Activated CD4-positive, alpha-beta T cell treated with anti-CD3 and anti-CD28 coated beads for 36 hours (primary cell): ENCODE measurements around the gene IL25. TPM values are rescaled to one million over a fixed set of nuclear protein-coding genes. Genes with fewer than 3 reads are reported as not detected.

ENCODE experiments used
- ATAC-seq: fragments of 200-7000 bp; cut with Tn5 transposase; one replicate; pipeline ENCODE4 v1.10.0; 2021; ENCODE audit warnings: mild to moderate bottlenecking, moderate library complexity
- CTCF ChIA-PET: fragments of 350-600 bp; sonication (Branson Sonifier 250); formaldehyde crosslinking; loops from one replicate; lab custom pipeline; 2021; ENCODE audit warnings: antibody characterized with exemption; lab: Charles Lee
- POLR2A ChIA-PET: fragments of 350-600 bp; sonication (Branson Sonifier 250); formaldehyde crosslinking; loops from one replicate; lab custom pipeline; 2021; ENCODE audit warnings: antibody characterized with exemption, inconsistent platforms; lab: Charles Lee
- DNase-seq: peaks from one replicate; pipeline ENCODE4 v3.0.0-alpha.2; 2020
- H3K27ac Mint-ChIP-seq: one replicate; pipeline ENCODE4 v1.8.0; 2021; ENCODE audit warnings: mixed read lengths
- H3K27me3 Mint-ChIP-seq: one replicate; pipeline ENCODE4 v1.8.0; 2021; ENCODE audit warnings: mixed read lengths
- H3K36me3 Mint-ChIP-seq: one replicate; pipeline ENCODE4 v1.8.0; 2021; ENCODE audit warnings: low read depth, mixed read lengths
- H3K4me1 Mint-ChIP-seq: one replicate; pipeline ENCODE4 v1.8.0; 2021; ENCODE audit warnings: mixed read lengths
- H3K4me3 Mint-ChIP-seq: one replicate; pipeline ENCODE4 v1.8.0; 2021; ENCODE audit warnings: mild to moderate bottlenecking, moderate library complexity, mixed read lengths
- H3K9me3 Mint-ChIP-seq: one replicate; pipeline ENCODE4 v1.8.0; 2021; ENCODE audit warnings: low read depth, mixed read lengths
- intact Hi-C, 2 experiments: fragments of 100-400 bp; cut with DNase I in 1 of 2; cut with micrococcal nuclease in 1 of 2; formaldehyde crosslinking; loops; one replicate each; pipeline versions ENCODE4 v1.14.2 to v1.15.1; 2022 to 2024; cut with DNase I, micrococcal nuclease
- total RNA-seq, 2 experiments: library from RNA; stranded (reverse); gene quantifications; one replicate each; pipeline ENCODE4 v1.2.3, GENCODE V29; 2021

IL25 gene
- total RNA-seq, 2 experiments from 2014 or later, result not detected

GRCh38 chr14:23377198-23377550 lies 4.6 kb downstream of the IL25 start:
- DNase-seq (peak; percentile 1), ATAC-seq (no peak)
- ChIA-PET CTCF (interaction anchor here (0.6 to 1.8 kb wide), 4 partner anchors 38 to 202 kb away, joined by 3 to 5 read pairs (median 3); no protein-coding TSS in a partner anchor), POLR2A (no interaction called here)
- Mint-ChIP-seq H3K27ac (no peak overlapping the region), H3K36me3 (no peaks in the 10 kb centered on the region), H3K4me1 (no peaks in the 10 kb centered on the region), H3K27me3 (no peaks in the 10 kb centered on the region), H3K4me3 (no peak overlapping the region), H3K9me3 (no peaks in the 10 kb centered on the region)
- intact Hi-C loops, result no loop called here

DNA sequence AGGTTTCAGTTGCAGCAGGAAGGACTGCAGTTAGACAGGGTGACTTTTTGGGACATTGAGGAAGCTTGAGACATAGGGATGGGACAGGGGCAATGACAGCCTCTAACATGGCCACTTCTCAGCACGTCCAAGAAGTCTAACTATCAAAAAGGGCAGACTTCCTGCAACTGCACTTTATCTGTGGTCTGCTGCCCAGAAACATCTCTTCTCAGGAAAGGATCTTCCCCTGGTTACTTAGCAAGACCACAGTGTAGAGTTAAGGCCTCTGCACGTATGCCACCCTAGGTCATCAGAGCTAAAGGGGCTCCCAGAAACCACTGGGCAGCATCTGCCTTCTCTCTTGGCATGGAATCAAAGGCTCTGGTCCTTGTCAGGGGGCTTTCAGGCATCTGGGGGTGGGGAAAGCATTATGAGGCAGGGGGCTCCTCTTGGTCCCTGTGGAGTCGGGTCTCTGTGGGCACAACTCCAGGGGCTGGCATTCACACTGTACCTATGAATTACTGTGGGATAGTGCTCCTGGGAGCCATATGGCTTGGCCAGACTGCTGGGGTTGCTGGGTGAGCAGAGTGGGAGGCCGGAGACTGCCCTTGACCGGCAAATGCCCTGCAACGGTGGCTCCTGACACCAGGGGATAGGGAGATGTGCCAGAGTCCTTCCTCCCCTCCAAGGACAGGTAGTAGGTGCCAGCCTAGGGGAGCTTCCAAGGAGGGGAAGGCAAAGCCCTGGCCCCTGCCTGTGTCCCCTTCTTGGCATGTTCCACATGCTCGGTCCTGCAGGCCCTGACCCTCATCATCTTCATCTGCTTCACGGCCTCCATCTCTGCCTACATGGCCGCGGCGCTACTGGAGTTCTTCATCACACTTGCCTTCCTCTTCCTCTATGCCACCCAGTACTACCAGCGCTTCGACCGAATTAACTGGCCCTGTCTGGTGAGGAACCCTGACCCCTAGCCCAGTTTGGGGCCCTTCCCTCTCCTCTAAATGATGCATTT lies 5.3 kb downstream of the IL25 start:
- no peaks in the 10 kb centered on the region for H3K9me3 Mint-ChIP-seq
- intact Hi-C loops, result no loop called here
- no peaks in the 10 kb centered on the region for H3K36me3 Mint-ChIP-seq
- ChIA-PET CTCF (interaction anchor here (0.6 to 3.0 kb wide), 8 partner anchors 11 to 257 kb away, joined by 3 to 23 read pairs (median 3); no protein-coding TSS in a partner anchor), POLR2A (no interaction called here)
- no peak for ATAC-seq
- peak; percentile 2 for DNase-seq
- peaks cover 2% of the 10 kb centered on the region for H3K27me3 Mint-ChIP-seq
- H3K4me1 Mint-ChIP-seq, result no peaks in the 10 kb centered on the region
- H3K4me3 Mint-ChIP-seq, result no peak overlapping the region
- H3K27ac Mint-ChIP-seq, result no peak overlapping the region

DNA sequence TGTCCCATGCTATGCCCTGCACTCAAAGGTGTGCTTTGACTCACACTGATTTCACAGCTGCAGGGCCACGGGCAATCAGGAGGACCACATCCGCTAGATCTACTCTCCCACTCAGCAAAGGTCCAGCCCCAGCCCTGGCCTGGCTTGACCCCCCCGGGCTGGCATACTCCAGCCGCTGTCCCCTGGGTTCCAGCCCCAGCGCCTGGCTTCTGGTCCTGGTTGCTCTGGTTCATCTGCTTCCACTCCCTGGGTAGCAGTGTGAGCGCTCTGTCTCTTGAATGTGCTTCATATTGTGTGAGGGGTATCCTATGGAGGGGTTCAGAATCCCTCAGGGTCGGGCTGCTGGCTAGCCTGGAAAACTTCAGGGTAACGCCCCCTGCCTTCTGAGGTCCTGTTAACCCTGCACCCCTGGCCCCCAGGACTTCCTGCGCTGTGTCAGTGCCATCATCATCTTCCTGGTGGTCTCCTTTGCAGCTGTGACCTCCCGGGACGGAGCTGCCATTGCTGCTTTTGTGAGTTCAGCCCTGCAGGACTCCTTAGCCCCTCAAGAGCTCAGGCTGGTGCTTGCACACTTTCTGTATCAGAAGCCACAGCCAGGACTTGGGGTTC lies 6.1 kb downstream of the IL25 start:
- H3K27me3 Mint-ChIP-seq, result peaks cover 2% of the 10 kb centered on the region
- intact Hi-C loops, result no loop called here
- H3K27ac Mint-ChIP-seq, result no peak overlapping the region
- no peaks in the 10 kb centered on the region for H3K36me3 Mint-ChIP-seq
- H3K4me3 Mint-ChIP-seq, result no peak overlapping the region
- CTCF ChIA-PET, result interaction anchor here (0.6 to 3.0 kb wide), 10 partner anchors 12 to 258 kb away, joined by 3 to 23 read pairs (median 3); no protein-coding TSS in a partner anchor
- peak; percentile 0 for DNase-seq
- H3K4me1 Mint-ChIP-seq, result no peaks in the 10 kb centered on the region
- no peaks in the 10 kb centered on the region for H3K9me3 Mint-ChIP-seq
- POLR2A ChIA-PET, result no interaction called here
- ATAC-seq, result no peak

DNA sequence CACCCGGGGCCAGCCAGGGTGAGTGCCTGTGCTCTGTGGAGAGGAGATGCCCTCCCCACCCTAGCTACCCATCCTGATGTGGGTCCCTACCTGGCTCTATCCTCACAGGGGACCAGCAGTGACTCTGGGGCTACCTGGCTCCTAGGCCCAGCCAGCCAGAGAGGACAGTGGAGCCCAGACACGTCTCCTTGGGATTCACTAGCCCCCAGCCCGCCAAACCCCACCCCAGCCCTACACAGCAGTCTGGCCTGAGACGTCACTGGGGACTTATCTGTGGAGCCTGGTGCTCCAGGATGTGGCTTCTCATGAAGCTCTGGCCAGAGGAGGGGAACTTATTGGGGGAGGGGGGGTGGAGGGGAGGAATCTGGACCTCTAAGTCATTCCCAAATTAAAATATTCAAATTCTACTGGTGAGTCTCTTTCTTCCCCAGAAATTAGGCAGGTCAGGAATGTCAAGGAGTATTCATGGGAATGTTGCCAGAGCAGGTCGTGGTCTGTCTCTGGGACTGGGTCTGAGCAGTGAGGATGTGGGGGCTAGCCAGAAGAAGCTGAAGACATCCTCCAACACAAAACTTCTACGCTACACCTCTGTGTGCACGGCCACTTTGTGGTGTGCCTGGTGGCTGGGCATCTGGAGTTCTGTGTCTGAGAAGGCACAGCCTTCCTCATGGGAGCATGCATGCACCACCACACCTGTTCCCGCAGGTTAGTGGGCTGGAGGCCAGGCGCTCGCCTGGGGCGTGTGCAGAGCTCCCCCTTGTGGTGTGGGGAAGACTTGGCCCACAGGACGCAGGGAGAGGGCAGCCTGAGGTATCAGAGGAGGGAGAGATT lies 7.0 kb downstream of the IL25 start:
- CTCF ChIA-PET, result interaction anchor here (0.5 to 3.0 kb wide), 42 partner anchors 9 to 259 kb away, joined by 3 to 24 read pairs (median 4); partner anchors contain the start of gene SLC22A17
- intact Hi-C loops, result loop anchor here (1.0 to 2.0 kb wide), 4 partner anchors 51 to 259 kb away; no protein-coding TSS in a partner anchor
- Mint-ChIP-seq H3K27ac (no peak overlapping the region), H3K27me3 (peaks cover 2% of the 10 kb centered on the region), H3K4me1 (no peaks in the 10 kb centered on the region), H3K9me3 (no peaks in the 10 kb centered on the region), H3K36me3 (no peaks in the 10 kb centered on the region), H3K4me3 (no peak overlapping the region)
- ATAC-seq (peak; percentile 92), DNase-seq (peak; percentile 78)
- POLR2A ChIA-PET, result no interaction called here

DNA sequence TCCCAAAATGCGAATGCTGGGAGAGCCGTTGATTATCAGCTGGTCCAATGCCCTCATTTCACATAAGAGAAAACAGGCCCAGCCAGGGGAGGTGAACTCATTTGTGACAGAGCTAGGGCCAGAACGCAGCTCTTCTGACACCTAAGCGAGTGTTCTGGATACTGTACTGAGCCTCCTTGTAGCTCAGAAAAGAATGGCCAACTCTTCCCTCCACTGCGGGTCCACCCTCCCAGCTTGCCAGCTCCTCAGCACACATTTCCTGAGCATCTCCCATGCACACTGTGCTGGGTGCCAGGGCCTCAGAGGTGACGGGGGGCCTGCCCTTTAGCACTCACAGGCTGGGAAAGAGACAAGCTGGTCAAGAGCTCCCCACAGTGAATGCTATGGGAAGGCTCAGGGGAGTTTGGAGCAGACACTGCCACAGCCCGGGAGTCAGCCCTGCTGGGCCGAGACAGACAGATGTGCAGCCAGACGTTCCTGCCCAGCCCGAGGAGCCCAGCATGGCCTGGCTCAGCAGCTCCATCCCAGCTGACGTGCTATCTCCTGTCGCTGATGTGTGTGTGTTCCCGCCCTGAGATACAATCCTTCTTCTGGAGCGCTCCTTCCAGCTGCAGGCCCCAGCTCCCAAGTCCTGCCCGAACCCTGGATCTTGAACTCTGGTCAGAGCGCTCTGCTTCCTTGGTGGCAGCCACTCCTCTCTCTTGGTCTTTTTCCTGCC lies 7.7 kb downstream of the IL25 start:
- H3K9me3 Mint-ChIP-seq, result no peaks in the 10 kb centered on the region
- CTCF ChIA-PET, result interaction anchor here (0.5 to 3.0 kb wide), 42 partner anchors 9 to 260 kb away, joined by 3 to 24 read pairs (median 4); partner anchors contain the start of gene SLC22A17
- peaks cover 2% of the 10 kb centered on the region for H3K27me3 Mint-ChIP-seq
- H3K4me3 Mint-ChIP-seq, result no peak overlapping the region
- POLR2A ChIA-PET, result no interaction called here
- H3K4me1 Mint-ChIP-seq, result no peaks in the 10 kb centered on the region
- ATAC-seq (no peak), DNase-seq (no peak)
- no peak overlapping the region for H3K27ac Mint-ChIP-seq
- H3K36me3 Mint-ChIP-seq, result no peaks in the 10 kb centered on the region
- intact Hi-C loops, result loop anchor here (1.0 to 2.0 kb wide), 4 partner anchors 52 to 260 kb away; no protein-coding TSS in a partner anchor

- ATAC-seq, result no peak
- intact Hi-C loops, result loop anchor here (1.0 to 2.0 kb wide), 4 partner anchors 53 to 261 kb away; no protein-coding TSS in a partner anchor
- H3K9me3 Mint-ChIP-seq, result no peaks in the 10 kb centered on the region
- peaks cover 2% of the 10 kb centered on the region for H3K27me3 Mint-ChIP-seq
- ChIA-PET CTCF (interaction anchor here (0.7 to 3.0 kb wide), 20 partner anchors 10 to 260 kb away, joined by 3 to 24 read pairs (median 4); partner anchors contain the start of gene SLC22A17), POLR2A (no interaction called here)
- no peaks in the 10 kb centered on the region for H3K36me3 Mint-ChIP-seq
- no peaks in the 10 kb centered on the region for H3K4me1 Mint-ChIP-seq
- DNase-seq, result no peak
- H3K27ac Mint-ChIP-seq, result no peak overlapping the region
- H3K4me3 Mint-ChIP-seq, result no peak overlapping the region
Measured at GRCh38 chr14:23380976-23381375, 8.4 kb downstream of the IL25 start.

DNA sequence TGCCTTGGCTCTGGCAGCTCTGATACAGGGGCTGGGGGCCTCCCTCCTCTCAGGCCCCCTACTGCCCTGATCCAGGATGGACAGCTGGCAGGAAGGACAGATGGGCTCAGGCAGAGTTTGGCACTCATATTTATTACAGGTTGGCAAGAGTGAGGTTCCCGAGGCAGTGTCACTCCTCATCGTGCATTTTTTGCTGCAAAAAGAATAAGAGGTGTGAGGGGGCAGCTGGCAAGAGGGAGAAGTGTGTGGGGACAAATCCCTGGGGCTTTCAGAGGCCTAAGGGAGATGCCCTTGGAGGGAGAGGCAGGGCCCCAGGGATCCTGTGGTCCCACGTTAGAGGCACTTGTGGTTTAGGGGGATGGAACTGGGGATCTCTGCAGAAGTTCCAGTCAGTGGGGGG lies 9.3 kb downstream of the IL25 start:
- H3K36me3 Mint-ChIP-seq, result no peaks in the 10 kb centered on the region
- intact Hi-C loops, result loop anchor here in 1 of 2 experiments (2.0 kb wide), 1 partner anchor 261 kb away; no protein-coding TSS in a partner anchor
- H3K9me3 Mint-ChIP-seq, result no peaks in the 10 kb centered on the region
- peaks cover 2% of the 10 kb centered on the region for H3K27me3 Mint-ChIP-seq
- DNase-seq, result no peak
- H3K27ac Mint-ChIP-seq, result no peak overlapping the region
- ATAC-seq, result no peak
- CTCF ChIA-PET, result interaction anchor here (1.1 to 1.2 kb wide), 2 partner anchors 12 to 36 kb away, joined by 3 read pairs; no protein-coding TSS in a partner anchor
- no peak overlapping the region for H3K4me3 Mint-ChIP-seq
- POLR2A ChIA-PET, result no interaction called here
- no peaks in the 10 kb centered on the region for H3K4me1 Mint-ChIP-seq

GRCh38 chr14:23382276-23382675 lies 9.7 kb downstream of the IL25 start:
- POLR2A ChIA-PET, result no interaction called here
- ATAC-seq (no peak), DNase-seq (no peak)
- H3K27ac Mint-ChIP-seq, result no peak overlapping the region
- H3K4me3 Mint-ChIP-seq, result no peak overlapping the region
- H3K27me3 Mint-ChIP-seq, result peaks cover 2% of the 10 kb centered on the region
- intact Hi-C loops, result no loop called here
- H3K9me3 Mint-ChIP-seq, result no peaks in the 10 kb centered on the region
- no peaks in the 10 kb centered on the region for H3K36me3 Mint-ChIP-seq
- H3K4me1 Mint-ChIP-seq, result no peaks in the 10 kb centered on the region
- CTCF ChIA-PET, result interaction anchor here (0.9 to 1.3 kb wide), 4 partner anchors 11 to 56 kb away, joined by 3 to 5 read pairs (median 4); no protein-coding TSS in a partner anchor

GRCh38 chr14:23382731-23383440 lies 10.3 kb downstream of the IL25 start:
- H3K36me3 Mint-ChIP-seq, result no peaks in the 10 kb centered on the region
- ChIA-PET POLR2A (no interaction called here), CTCF (interaction anchor here (0.7 to 1.3 kb wide), 5 partner anchors 11 to 57 kb away, joined by 3 to 5 read pairs (median 3); no protein-coding TSS in a partner anchor)
- no peak overlapping the region for H3K27ac Mint-ChIP-seq
- no peaks in the 10 kb centered on the region for H3K9me3 Mint-ChIP-seq
- no peaks in the 10 kb centered on the region for H3K4me1 Mint-ChIP-seq
- no peak overlapping the region for H3K4me3 Mint-ChIP-seq
- peaks cover 2% of the 10 kb centered on the region for H3K27me3 Mint-ChIP-seq
- DNase-seq, result no peak
- intact Hi-C loops, result no loop called here
- no peak for ATAC-seq
